GM12878 (cell line): ENCODE measurements around the gene NUP210L. TPM values are rescaled to one million over a fixed set of nuclear protein-coding genes. Genes with fewer than 3 reads are reported as not detected.
A peak's percentile ranks its signal among the peaks of the same experiment; 100 is the strongest.

Source experiments
- ATAC-seq: fragments of 200-7000 bp; cut with Tn5 transposase; 3 replicates; pipeline ENCODE4 v1.9.1; 2020; ENCODE audit warnings: mild to moderate bottlenecking, moderate library complexity
- BruUV-seq: library from RNA; stranded (reverse); fragments of 400-500 nt; replicated peaks from 2 replicates; lab custom pipeline; 2021; lab: Mats Ljungman, UMichigan
- CTCF ChIA-PET: fragments of 300-600 bp; sonication (Branson Sonifier 250); formaldehyde crosslinking; extraction: SDS; loops from one replicate; lab custom pipeline; 2021; ENCODE audit warnings: inconsistent platforms; lab: Yijun Ruan, JAX
- POLR2A ChIA-PET: fragments of 350-600 bp; formaldehyde crosslinking; extraction: SDS; loops from one replicate; lab custom pipeline; 2021; ENCODE audit warnings: inconsistent platforms; lab: Charles Lee
- RAD21 ChIA-PET: fragments of 300-600 bp; sonication (Branson Sonifier 250); formaldehyde crosslinking; loops from one replicate; lab custom pipeline; 2023; ENCODE audit warnings: antibody characterized with exemption; ENCODE audit not compliant: unreplicated experiment; lab: Charles Lee
- SMC1A ChIA-PET: fragments of 300-600 bp; sonication (Branson Sonifier 250); formaldehyde crosslinking; loops from one replicate; lab custom pipeline; 2023; ENCODE audit not compliant: unreplicated experiment, uncharacterized antibody; lab: Charles Lee
- DNase-seq: peaks from one replicate; pipeline ENCODE4 v3.0.0-alpha.2; 2011; ENCODE audit warnings: low read depth, low spot score
- FAIRE-seq: peaks from 3 replicates; lab custom pipeline; 2011; peaks lifted over from hg19 to GRCh38; lab: Jason Lieb, UNC
- H2AFZ ChIP-seq: 2 replicates; pipeline ENCODE4 v1.6.0; 2011; ENCODE audit warnings: low read depth, low read length, control low read depth; ENCODE audit not compliant: control insufficient read depth
- H3K27ac ChIP-seq: 2 replicates; pipeline ENCODE4 v1.5.1; 2011; ENCODE audit warnings: control low read depth; ENCODE audit not compliant: control insufficient read depth, insufficient read depth
- H3K27me3 ChIP-seq, 2 experiments: replicated peaks in 1 of 2; 2 replicates each; pipeline versions ENCODE4 v1.6.0 to v1.6.1; 2011; ENCODE audit warnings: low read length in 1 of 2; ENCODE audit not compliant: control insufficient read depth in 2 of 2, insufficient read depth in 2 of 2
- H3K36me3 ChIP-seq, 2 experiments: 2 replicates each; pipeline ENCODE4 v1.5.1; 2011; ENCODE audit warnings: low read length in 1 of 2; ENCODE audit not compliant: control insufficient read depth in 2 of 2, insufficient read depth in 2 of 2
- H3K4me1 ChIP-seq: 2 replicates; pipeline ENCODE4 v1.6.1; 2011; ENCODE audit warnings: mild to moderate bottlenecking, low read length, moderate library complexity, mixed read lengths; ENCODE audit not compliant: control insufficient read depth, insufficient read depth
- H3K4me2 ChIP-seq: 2 replicates; pipeline ENCODE4 v1.6.0; 2011; ENCODE audit warnings: control low read depth; ENCODE audit not compliant: control insufficient read depth, insufficient read depth
- H3K4me3 ChIP-seq: fragments of 200-600 bp; sonication (generic); 2 replicates; pipeline ENCODE4 v1.5.1; 2016
- H3K79me2 ChIP-seq: 2 replicates; pipeline ENCODE4 v1.6.0; 2011; ENCODE audit warnings: low read length; ENCODE audit not compliant: control insufficient read depth, insufficient read depth
- H3K9ac ChIP-seq: 2 replicates; pipeline ENCODE4 v1.8.0; 2011; ENCODE audit warnings: low read length, control low read depth, mixed read lengths; ENCODE audit not compliant: control insufficient read depth, insufficient read depth
- H3K9me3 ChIP-seq: replicated peaks from 3 replicates; pipeline ENCODE4 v1.5.1; 2011; ENCODE audit warnings: mild to moderate bottlenecking, low read length; ENCODE audit not compliant: control insufficient read depth, insufficient read depth
- H4K20me1 ChIP-seq: 2 replicates; pipeline ENCODE4 v1.6.0; 2011; ENCODE audit not compliant: control insufficient read depth, insufficient read depth
- ASH2L ChIP-seq: fragments of 300-600, 200-600 bp; sonication (generic); IDR thresholded peaks from 2 replicates; pipeline ENCODE4 v1.6.1; 2017; ENCODE audit warnings: low read depth, mild to moderate bottlenecking, borderline replicate concordance
- CBFB ChIP-seq: IDR thresholded peaks from 2 replicates; pipeline ENCODE4 v1.6.1; 2016; ENCODE audit warnings: antibody characterized with exemption, low read depth
- CUX1 ChIP-seq: IDR thresholded peaks from 2 replicates; pipeline ENCODE4 v1.6.1; 2012; ENCODE audit warnings: improper control_type of control experiment, low read depth, low read length; ENCODE audit not compliant: insufficient replicate concordance
- HDAC6 ChIP-seq: fragments of 200-600 bp; sonication (generic); IDR thresholded peaks from one replicate; pipeline ENCODE4 v1.8.0; 2017; ENCODE audit warnings: antibody characterized with exemption; ENCODE audit not compliant: unreplicated experiment
- MEF2B ChIP-seq: fragments of 450-650 bp; IDR thresholded peaks from 2 replicates; pipeline ENCODE4 v1.6.1; 2018; ENCODE audit warnings: mild to moderate bottlenecking, moderate library complexity; ENCODE audit not compliant: partially characterized antibody, poor library complexity, severe bottlenecking
- MYB ChIP-seq: fragments of 150-350 bp; IDR thresholded peaks from 2 replicates; pipeline ENCODE4 v1.6.1; 2014; ENCODE audit warnings: mild to moderate bottlenecking, low read depth, low read length, borderline replicate concordance
- NFYA ChIP-seq: IDR thresholded peaks from 2 replicates; pipeline ENCODE4 v1.6.1; 2011; ENCODE audit warnings: low read depth, mild to moderate bottlenecking, low read length, improper control_type of control experiment, borderline replicate concordance
- NR2C2 ChIP-seq: IDR thresholded peaks from 2 replicates; pipeline ENCODE4 v1.6.1; 2011; ENCODE audit warnings: borderline replicate concordance, low read depth; ENCODE audit not compliant: control insufficient read depth, insufficient read length
- POLR2A ChIP-seq: IDR thresholded peaks from 2 replicates; pipeline ENCODE4 v1.6.1; 2011; ENCODE audit warnings: low read depth, mild to moderate bottlenecking, low read length
- POLR2AphosphoS2 ChIP-seq: IDR thresholded peaks from 2 replicates; pipeline ENCODE4 v1.6.1; 2011; ENCODE audit warnings: low read depth, mild to moderate bottlenecking, low read length, improper control_type of control experiment, moderate library complexity
- RB1 ChIP-seq: fragments of 450-650 bp; formaldehyde crosslinking; IDR thresholded peaks from 2 replicates; pipeline ENCODE4 v1.6.1; 2017; ENCODE audit warnings: mild to moderate bottlenecking, borderline replicate concordance
- ZBTB40 ChIP-seq: fragments of 450-650 bp; IDR thresholded peaks from 2 replicates; pipeline ENCODE4 v1.6.1; 2016; ENCODE audit warnings: mild to moderate bottlenecking, moderate library complexity, borderline replicate concordance
- WGBS: methylation state at CpG from one replicate; pipeline ENCODE4 v1.1.6; 2016; ENCODE audit warnings: low lambda C conversion rate; ENCODE audit not compliant: insufficient replicate concordance, insufficient coverage; ENCODE audit errors: missing lambda C conversion rate; 5-methylcytosine and 5-hydroxymethylcytosine counted together
- in situ Hi-C: fragments of 300-500 bp; cut with MboI; formaldehyde crosslinking; loops from 9 replicates; pipeline ENCODE4 v1.14.3; 2018; ENCODE audit warnings: mixed read lengths
- intact Hi-C: fragments of 100-400 bp; cut with micrococcal nuclease; formaldehyde crosslinking; loops from one replicate; pipeline ENCODE4 v1.14.2; 2022; ENCODE audit not compliant: unreplicated experiment
- polyA plus RNA-seq, 11 experiments: library from polyadenylated mRNA; depleted of rRNA in 4 of 11; unstranded in 6 of 11; stranded (reverse) in 5 of 11; fragments of >200 nt; fragmentation: Nextera tagmentation in 4 of 11; fragmentation: Illumina TruSeq in 1 of 11; extraction: Ambion mirVana in 4 of 11; extraction: Trizol in 1 of 11; gene quantifications; 1 replicate in 1 of 11; 2 replicates in 10 of 11; pipeline versions ENCODE4 v1.2.1 to v1.2.3, GENCODE V29; 2011 to 2016; ENCODE audit warnings: inconsistent platforms in 2 of 11, missing spikeins in 2 of 11, low read depth in 1 of 11
- total RNA-seq, 4 experiments: library from RNA; depleted of rRNA in 3 of 4; stranded (reverse); fragments of >200 nt in 3 of 4; fragmentation: Illumina TruSeq in 1 of 4; extraction: Trizol in 1 of 4; gene quantifications; 2 replicates each; pipeline versions ENCODE4 v1.2.1 to v1.2.3, GENCODE V29; 2013 to 2021

The NUP210L gene
- total and polyA plus RNA-seq, 10 of the 15 experiments (the other 5 are each of a cell fraction or from before 2014, with no cell fraction given), result 0.04 to 0.08 (median 0.07) TPM; not detected in 7

- H4K20me1 ChIP-seq, result peaks cover 23% of the 10 kb centered on the region
- ChIA-PET CTCF (interaction anchor here (0.6 to 1.9 kb wide), 3 partner anchors 16 to 152 kb away, joined by 3 to 12 read pairs (median 6); no protein-coding TSS in a partner anchor), POLR2A (interaction anchor here (0.6 to 3.9 kb wide), 6 partner anchors 25 to 208 kb away, joined by 3 to 20 read pairs (median 6); partner anchors contain the start of genes RPS27 and UBAP2L), SMC1A (interaction anchor here (0.8 to 4.1 kb wide), 5 partner anchors 25 to 143 kb away, joined by 3 to 22 read pairs (median 3); no protein-coding TSS in a partner anchor), RAD21 (interaction anchor here (1.4 to 3.3 kb wide), 2 partner anchors 25 to 151 kb away, joined by 6 to 30 read pairs; no protein-coding TSS in a partner anchor)
- H3K9me3 ChIP-seq, result no peaks in the 10 kb centered on the region
- peaks cover 47% of the 10 kb centered on the region for H3K79me2 ChIP-seq
- peaks cover 14% of the 10 kb centered on the region for H3K4me1 ChIP-seq
- H2AFZ ChIP-seq, result peak overlapping the region; percentile 95
- FAIRE-seq (peak; percentile 78), DNase-seq (peak; percentile 73), ATAC-seq (peak; percentile 81)
- BruUV-seq, result TSS peak; percentile 98
- peak overlapping the region; percentile 96 for H3K4me2 ChIP-seq
- peak overlapping the region; percentile 99 for H3K4me3 ChIP-seq
- intact Hi-C loops, result loop anchor here (2.0 to 5.0 kb wide), 2 partner anchors 38 to 191 kb away; partner anchors contain the start of genes RPS27 and UBAP2L
- peak overlapping the region; percentile 96 for H3K9ac ChIP-seq
- WGBS, result 6% methylated on average over 40 of the region's 41 CpGs
- peak overlapping the region; percentile 94 for H3K27ac ChIP-seq
- H3K27me3 ChIP-seq, result no peaks in the 10 kb centered on the region
- peaks cover 0 to 12% of the 10 kb centered on the region in 2 experiments; a peak in 2 of 4 replicates for H3K36me3 ChIP-seq
- in situ Hi-C loops, result loop anchor here (10.0 kb wide), 1 partner anchor 152 kb away; no protein-coding TSS in a partner anchor
- TF ChIP-seq CBFB (peak; percentile 91), NR2C2 (no peak), HDAC6 (no peak), CUX1 (no peak), NFYA (no peak), POLR2AphosphoS2 (peak; percentile 93), POLR2A (peak; percentile 98), ASH2L (no peak), ZBTB40 (peak; percentile 94), RB1 (peak; percentile 96; the same call in 1 of the 2 replicates), MEF2B (peak; percentile 52), MYB (no peak)
These were observed 28.4 kb upstream of the NUP210L start for GRCh38 chr1:154183046-154183915.
